C4-2B (cell line): ENCODE results near the gene RPS6KA1.

ENCODE experiments used
- ZFX ChIP-seq: fragments of 450-650 bp; IDR thresholded peaks from 2 replicates; pipeline ENCODE4 v1.6.1; 2017
- TF ChIP-seq, protein P1 (sequence below): fragments of 450-650 bp; conservative IDR thresholded peaks from 2 replicates; pipeline ENCODE4 v1.5.1; 2017; ENCODE audit warnings: mild to moderate bottlenecking

DNA sequence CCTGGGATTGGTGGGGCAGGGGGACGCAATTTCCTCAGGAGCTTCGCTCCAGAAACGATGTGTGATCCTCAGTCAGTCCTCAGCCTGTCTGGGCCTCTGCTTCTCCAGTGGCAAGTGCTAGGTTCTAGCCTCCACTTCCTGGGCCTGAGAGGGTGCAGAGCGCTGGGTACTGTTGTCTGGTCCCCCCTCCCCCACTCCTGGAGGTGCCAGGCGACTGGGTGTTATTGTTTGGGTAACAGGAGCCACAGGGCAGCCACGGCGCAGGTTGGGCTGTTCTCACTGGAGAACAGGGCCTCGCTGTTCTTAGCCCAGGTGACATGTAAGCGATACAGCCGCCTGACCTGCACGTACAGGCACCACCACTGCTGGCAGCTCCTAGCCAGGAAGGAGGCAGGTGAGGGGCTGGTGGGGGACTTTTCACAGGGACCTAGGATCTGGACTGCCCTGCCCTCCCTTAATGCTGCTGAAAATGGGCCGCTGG is 2.1 kb downstream of the RPS6KA1 start:
- TF ChIP-seq, protein P1, sequence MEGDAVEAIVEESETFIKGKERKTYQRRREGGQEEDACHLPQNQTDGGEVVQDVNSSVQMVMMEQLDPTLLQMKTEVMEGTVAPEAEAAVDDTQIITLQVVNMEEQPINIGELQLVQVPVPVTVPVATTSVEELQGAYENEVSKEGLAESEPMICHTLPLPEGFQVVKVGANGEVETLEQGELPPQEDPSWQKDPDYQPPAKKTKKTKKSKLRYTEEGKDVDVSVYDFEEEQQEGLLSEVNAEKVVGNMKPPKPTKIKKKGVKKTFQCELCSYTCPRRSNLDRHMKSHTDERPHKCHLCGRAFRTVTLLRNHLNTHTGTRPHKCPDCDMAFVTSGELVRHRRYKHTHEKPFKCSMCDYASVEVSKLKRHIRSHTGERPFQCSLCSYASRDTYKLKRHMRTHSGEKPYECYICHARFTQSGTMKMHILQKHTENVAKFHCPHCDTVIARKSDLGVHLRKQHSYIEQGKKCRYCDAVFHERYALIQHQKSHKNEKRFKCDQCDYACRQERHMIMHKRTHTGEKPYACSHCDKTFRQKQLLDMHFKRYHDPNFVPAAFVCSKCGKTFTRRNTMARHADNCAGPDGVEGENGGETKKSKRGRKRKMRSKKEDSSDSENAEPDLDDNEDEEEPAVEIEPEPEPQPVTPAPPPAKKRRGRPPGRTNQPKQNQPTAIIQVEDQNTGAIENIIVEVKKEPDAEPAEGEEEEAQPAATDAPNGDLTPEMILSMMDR: no peak
- TF ChIP-seq ZFX: peak; percentile 45; the same call in 1 of the 2 replicates
